Astrocyte (in vitro differentiated cells and primary cell): ENCODE measurements around the gene GZMM.

ENCODE experiments used
- EZH2 ChIP-seq: IDR thresholded peaks from 2 replicates; pipeline ENCODE4 v1.6.1; 2012; ENCODE audit warnings: mild to moderate bottlenecking, low read length, inconsistent platforms; ENCODE audit not compliant: insufficient read depth
- TF ChIP-seq, protein P1 (sequence below): IDR thresholded peaks from 2 replicates; pipeline ENCODE4 v1.5.1; 2011; ENCODE audit warnings: low read depth, mild to moderate bottlenecking, inconsistent platforms, low read length, moderate library complexity; ENCODE audit not compliant: insufficient read depth

DNA sequence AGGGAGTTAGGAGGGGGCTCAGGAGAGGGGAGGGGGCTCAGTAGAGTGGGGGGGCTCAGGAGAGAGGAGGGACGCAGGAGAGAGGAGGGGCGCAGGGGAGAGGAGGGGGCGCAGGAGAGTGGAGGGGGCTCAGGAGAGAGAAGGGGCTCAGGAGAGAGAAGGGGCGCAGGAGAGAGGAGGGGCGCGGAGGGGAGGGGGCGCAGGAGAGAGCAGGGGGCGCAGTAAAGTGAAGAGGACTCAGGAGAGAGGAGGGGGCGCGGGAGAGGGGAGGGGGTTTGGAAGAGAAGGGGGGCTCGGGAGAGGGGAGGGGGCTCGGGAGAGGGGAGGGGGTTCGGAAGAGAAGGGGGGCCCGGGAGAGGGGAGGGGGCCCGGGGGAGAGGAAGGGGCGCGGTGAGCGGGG, 46.9 kb upstream of the GZMM start:
- TF ChIP-seq, protein P1, sequence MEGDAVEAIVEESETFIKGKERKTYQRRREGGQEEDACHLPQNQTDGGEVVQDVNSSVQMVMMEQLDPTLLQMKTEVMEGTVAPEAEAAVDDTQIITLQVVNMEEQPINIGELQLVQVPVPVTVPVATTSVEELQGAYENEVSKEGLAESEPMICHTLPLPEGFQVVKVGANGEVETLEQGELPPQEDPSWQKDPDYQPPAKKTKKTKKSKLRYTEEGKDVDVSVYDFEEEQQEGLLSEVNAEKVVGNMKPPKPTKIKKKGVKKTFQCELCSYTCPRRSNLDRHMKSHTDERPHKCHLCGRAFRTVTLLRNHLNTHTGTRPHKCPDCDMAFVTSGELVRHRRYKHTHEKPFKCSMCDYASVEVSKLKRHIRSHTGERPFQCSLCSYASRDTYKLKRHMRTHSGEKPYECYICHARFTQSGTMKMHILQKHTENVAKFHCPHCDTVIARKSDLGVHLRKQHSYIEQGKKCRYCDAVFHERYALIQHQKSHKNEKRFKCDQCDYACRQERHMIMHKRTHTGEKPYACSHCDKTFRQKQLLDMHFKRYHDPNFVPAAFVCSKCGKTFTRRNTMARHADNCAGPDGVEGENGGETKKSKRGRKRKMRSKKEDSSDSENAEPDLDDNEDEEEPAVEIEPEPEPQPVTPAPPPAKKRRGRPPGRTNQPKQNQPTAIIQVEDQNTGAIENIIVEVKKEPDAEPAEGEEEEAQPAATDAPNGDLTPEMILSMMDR: no peak
- no peak for TF ChIP-seq EZH2
